ENCODE measurements around the gene EDARADD.

GRCh38 chr1:236421022-236421421 lies 26.9 kb downstream of the EDARADD start:
- no peak for TF ChIP-seq CTCF (IDR thresholded peaks at IDR 0.05; ENCODE audit: low read length)
- no peak for TF ChIP-seq EZH2 (IDR thresholded peaks at IDR 0.05; ENCODE audit: borderline replicate concordance, low read length)

Measured in OCI-LY1 (cell line).